Keratinocyte (primary cell): ENCODE measurements around the gene PDCD4. TPM values are rescaled to one million over a fixed set of nuclear protein-coding genes. Genes with fewer than 3 reads are reported as not detected.

Experiments used
- DNase-seq: peaks from one replicate; pipeline ENCODE4 v3.0.0-alpha.2; 2011; ENCODE audit warnings: low read depth, missing footprints, low spot score
- FAIRE-seq: peaks from 2 replicates; lab custom pipeline; 2011; peaks lifted over from hg19 to GRCh38; lab: Jason Lieb, UNC
- H2AFZ ChIP-seq: 2 replicates; pipeline ENCODE4 v1.6.0; 2012; ENCODE audit warnings: low read length, control low read depth, inconsistent platforms; ENCODE audit not compliant: control insufficient read depth
- H3K27ac ChIP-seq: 2 replicates; pipeline ENCODE4 v1.5.1; 2011; ENCODE audit warnings: low read length; ENCODE audit not compliant: control insufficient read depth, insufficient read depth
- H3K27me3 ChIP-seq: 3 replicates; pipeline ENCODE4 v1.6.0; 2011; ENCODE audit warnings: low read length; ENCODE audit not compliant: control insufficient read depth, insufficient read depth; ENCODE audit errors: extremely low read depth
- H3K36me3 ChIP-seq, 2 experiments: 2 replicates in 1 of 2; 3 replicates in 1 of 2; pipeline ENCODE4 v1.5.1; 2011; ENCODE audit warnings: low read length in 2 of 2, mild to moderate bottlenecking in 1 of 2; ENCODE audit not compliant: control insufficient read depth in 2 of 2, insufficient read depth in 2 of 2; ENCODE audit errors: extremely low read depth in 1 of 2
- H3K4me1 ChIP-seq: 3 replicates; pipeline ENCODE4 v1.5.1; 2011; ENCODE audit warnings: low read length; ENCODE audit not compliant: control insufficient read depth, insufficient read depth; ENCODE audit errors: extremely low read depth
- H3K4me2 ChIP-seq: 3 replicates; pipeline ENCODE4 v1.6.0; 2011; ENCODE audit warnings: low read depth, low read length; ENCODE audit not compliant: control insufficient read depth, insufficient read depth; ENCODE audit errors: extremely low read depth
- H3K4me3 ChIP-seq, 3 experiments: fragments of 200-600 bp in 1 of 3; sonication (generic) in 1 of 3; 2 replicates in 2 of 3; 3 replicates in 1 of 3; pipeline ENCODE4 v1.5.1; 2011 to 2016; ENCODE audit warnings: low read length in 3 of 3, mild to moderate bottlenecking in 3 of 3, control low read depth in 2 of 3, inconsistent platforms in 1 of 3, low read depth in 1 of 3, mixed read lengths in 1 of 3, mixed run types in 1 of 3, moderate library complexity in 1 of 3; ENCODE audit not compliant: control insufficient read depth in 2 of 3, insufficient read depth in 2 of 3; ENCODE audit errors: extremely low read depth in 1 of 3
- H3K79me2 ChIP-seq: 2 replicates; pipeline ENCODE4 v1.6.0; 2012; ENCODE audit warnings: low read length; ENCODE audit not compliant: control insufficient read depth, insufficient read depth
- H3K9ac ChIP-seq: 3 replicates; pipeline ENCODE4 v1.6.0; 2011; ENCODE audit warnings: low read length; ENCODE audit not compliant: control insufficient read depth, insufficient read depth; ENCODE audit errors: extremely low read depth
- H3K9me1 ChIP-seq: 3 replicates; pipeline ENCODE4 v1.6.0; 2011; ENCODE audit warnings: low read length; ENCODE audit not compliant: control insufficient read depth, insufficient read depth; ENCODE audit errors: extremely low read depth
- H3K9me3 ChIP-seq: 2 replicates; pipeline ENCODE4 v1.5.1; 2012; ENCODE audit warnings: low read depth, low read length; ENCODE audit not compliant: control insufficient read depth
- H4K20me1 ChIP-seq: 3 replicates; pipeline ENCODE4 v1.6.0; 2011; ENCODE audit warnings: low read length; ENCODE audit not compliant: control insufficient read depth, insufficient read depth; ENCODE audit errors: extremely low read depth
- CTCF ChIP-seq, 3 experiments: IDR thresholded peaks in 1 of 3; conservative IDR thresholded peaks in 1 of 3; optimal IDR thresholded peaks in 1 of 3; 2 replicates in 2 of 3; 3 replicates in 1 of 3; pipeline versions ENCODE3 to v1.5.1; 2011; ENCODE audit warnings: low read length in 3 of 3, mild to moderate bottlenecking in 3 of 3, moderate library complexity in 2 of 3, control low read depth in 1 of 3, inconsistent platforms in 1 of 3; ENCODE audit not compliant: insufficient read depth in 2 of 3; ENCODE audit errors: extremely low read depth in 1 of 3
- EZH2 ChIP-seq: IDR thresholded peaks from one replicate; pipeline ENCODE4 v1.6.1; 2012; ENCODE audit warnings: inconsistent platforms, mild to moderate bottlenecking, low read length, moderate library complexity
- dilution Hi-C: fragments of 300-500 bp; cut with MboI; formaldehyde crosslinking; loops from one replicate; pipeline ENCODE4 v1.7.0; 2020; ENCODE audit warnings: low sequenced_read_pairs; ENCODE audit not compliant: extremely low pct_ligation_motif_present
- polyA plus RNA-seq, 5 experiments: library from polyadenylated mRNA; depleted of rRNA in 3 of 5; stranded (reverse) in 3 of 5; stranded (forward) in 1 of 5; unstranded in 1 of 5; fragments of >200 nt; gene quantifications; 1 replicate in 1 of 5; 2 replicates in 3 of 5; 3 replicates in 1 of 5; pipeline versions ENCODE4 v1.2.1 to v1.2.3, GENCODE V29; 2011 to 2012; ENCODE audit warnings: missing spikeins in 2 of 5, low read depth in 1 of 5, low replicate concordance in 1 of 5

Gene PDCD4
- polyA plus RNA-seq, 1 donor (not counting 4 experiments of a cell fraction or from before 2014, with no cell fraction given): 146 TPM

GRCh38 chr10:110927461-110927860, 55.7 kb downstream of the PDCD4 start:
- Histone ChIP-seq H3K27ac (no peak overlapping the region), H3K9ac (no peak overlapping the region), H3K27me3 (no peaks in the 10 kb centered on the region), H3K4me1 (peaks cover 9% of the 10 kb centered on the region), H3K4me3 (no peak overlapping the region), H3K9me1 (no peaks in the 10 kb centered on the region), H3K4me2 (no peak overlapping the region), H3K36me3 (no peaks in the 10 kb centered on the region), H4K20me1 (no peaks in the 10 kb centered on the region), H3K79me2 (peaks cover 96% of the 10 kb centered on the region), H3K9me3 (no peaks in the 10 kb centered on the region), H2AFZ (no peak overlapping the region)
- no peak for TF ChIP-seq EZH2
- DNase-seq (no peak), FAIRE-seq (no peak)
- dilution Hi-C loops: no loop called here

GRCh38 chr10:110931769-110932381, 60.1 kb downstream of the PDCD4 start:
- dilution Hi-C loops: no loop called here
- Histone ChIP-seq H3K4me2 (peak overlapping the region; percentile 42), H3K4me1 (peaks cover 22% of the 10 kb centered on the region), H4K20me1 (peaks cover 6% of the 10 kb centered on the region), H3K79me2 (peaks cover 87% of the 10 kb centered on the region), H3K9ac (no peak overlapping the region), H3K4me3 (no peak overlapping the region), H3K27me3 (no peaks in the 10 kb centered on the region), H3K9me3 (no peaks in the 10 kb centered on the region), H3K27ac (no peak overlapping the region), H3K9me1 (no peaks in the 10 kb centered on the region), H3K36me3 (no peaks in the 10 kb centered on the region), H2AFZ (no peak overlapping the region)
- peak; percentile 58 for FAIRE-seq
- TF ChIP-seq CTCF (optimal IDR thresholded peaks at IDR 0.05 in 1 of 3, IDR thresholded peaks at IDR 0.05 in 1 of 3, conservative IDR thresholded peaks at IDR 0.05 in 1 of 3; ENCODE audit: extremely low read depth in 1 of 3, insufficient read depth in 2 of 3, low read length in 3 of 3) (no peak), EZH2 (no peak)
- no peak for DNase-seq
